ENCODE data around the gene ADIPOR2. TPM values are rescaled to one million over a fixed set of nuclear protein-coding genes. Genes with fewer than 3 reads are reported as not detected.

The ADIPOR2 gene
- polyA plus RNA-seq, 3 donors: 3.9 to 14.6 (median 6.2) TPM

- H3K9me3 Mint-ChIP-seq: peaks cover 0 to 3% (median 2%) of the 10 kb centered on the region in 7 donors
- no peak for TF ChIP-seq CTCF (IDR thresholded peaks at IDR 0.05)
- Histone ChIP-seq H3K4me1 (ENCODE audit: control insufficient read depth in 1 of 2, insufficient read depth in 2 of 2, low read length in 2 of 2) (peaks cover 48% of the 10 kb centered on the region in 2 donors), H3K79me2 (ENCODE audit: insufficient read depth, low read length) (no peaks in the 10 kb centered on the region), H3K27ac (ENCODE audit: low read depth in 1 of 2, low read length in 2 of 2) (no peak overlapping the region), H3K9ac (ENCODE audit: insufficient read depth, low read length, poor library complexity, severe bottlenecking) (no peak overlapping the region), H2AFZ (ENCODE audit: insufficient read depth, low read depth, low read length, poor library complexity, severe bottlenecking) (peak overlapping the region; percentile 31), H3K4me3 (replicated peaks in 1 of 3; ENCODE audit: low read depth in 2 of 3, low read length in 3 of 3) (no peak overlapping the region), H3K27me3 (ENCODE audit: control insufficient read depth in 2 of 2, insufficient read depth in 2 of 2, low read length in 2 of 2) (no peaks in the 10 kb centered on the region), H3K4me2 (replicated peaks; ENCODE audit: extremely low read depth, low read length, poor library complexity, severe bottlenecking) (no peak overlapping the region), H3K9me3 (replicated peaks in 1 of 2; ENCODE audit: control insufficient read depth in 1 of 2, insufficient read depth in 1 of 2, low read length in 2 of 2) (no peaks in the 10 kb centered on the region), H3K36me3 (replicated peaks in 1 of 2; ENCODE audit: control insufficient read depth in 1 of 2, insufficient read depth in 2 of 2, low read length in 2 of 2) (no peaks in the 10 kb centered on the region), H4K20me1 (ENCODE audit: insufficient read depth, low read length) (no peaks in the 10 kb centered on the region)
- peaks cover 0 to 1% of the 10 kb centered on the region in 2 donors for H3K36me3 Mint-ChIP-seq
- no peak overlapping the region for H3K27ac Mint-ChIP-seq
- WGBS (ENCODE audit: insufficient coverage): 80% methylated on average over 1 of the region's 2 CpGs
- peaks cover 49% of the 10 kb centered on the region for H3K4me1 Mint-ChIP-seq
- H3K27me3 Mint-ChIP-seq (ENCODE audit: low read depth in 3 of 3): peaks cover 0 to 2% (median 0%) of the 10 kb centered on the region in 3 donors
- DNase-seq: no peak
- intact Hi-C loops (cut with micrococcal nuclease): no loop called here
- H3K4me3 Mint-ChIP-seq: no peak overlapping the region
These were observed 25.5 kb upstream of the ADIPOR2 start for GRCh38 chr12:1665366-1665765.

- no peak overlapping the region for H2AFZ ChIP-seq (ENCODE audit: insufficient read depth, low read depth, low read length, poor library complexity, severe bottlenecking)
- no peak overlapping the region for H3K4me2 ChIP-seq (replicated peaks; ENCODE audit: extremely low read depth, low read length, poor library complexity, severe bottlenecking)
- no peaks in the 10 kb centered on the region for H3K9me3 ChIP-seq (replicated peaks in 1 of 2; ENCODE audit: control insufficient read depth in 1 of 2, insufficient read depth in 1 of 2, low read length in 2 of 2)
- no peak overlapping the region for H3K9ac ChIP-seq (ENCODE audit: insufficient read depth, low read length, poor library complexity, severe bottlenecking)
- no peak overlapping the region for H3K27ac ChIP-seq (ENCODE audit: low read depth in 1 of 2, low read length in 2 of 2)
- no peak overlapping the region for H3K4me3 ChIP-seq (replicated peaks in 1 of 3; ENCODE audit: low read depth in 2 of 3, low read length in 3 of 3)
- Mint-ChIP-seq H3K36me3 (peaks cover 0 to 1% of the 10 kb centered on the region in 2 donors), H3K27me3 (ENCODE audit: low read depth in 3 of 3) (peaks cover 0 to 2% (median 1%) of the 10 kb centered on the region in 3 donors), H3K4me3 (no peak overlapping the region), H3K9me3 (peaks cover 0 to 3% (median 2%) of the 10 kb centered on the region in 7 donors), H3K4me1 (peaks cover 47% of the 10 kb centered on the region), H3K27ac (no peak overlapping the region)
- intact Hi-C loops (cut with micrococcal nuclease): no loop called here
- no CpG with 5 or more reads among the region's 5 CpGs for WGBS (ENCODE audit: insufficient coverage)
- no peaks in the 10 kb centered on the region for H3K36me3 ChIP-seq (replicated peaks in 1 of 2; ENCODE audit: control insufficient read depth in 1 of 2, insufficient read depth in 2 of 2, low read length in 2 of 2)
- no peaks in the 10 kb centered on the region for H3K79me2 ChIP-seq (ENCODE audit: insufficient read depth, low read length)
- no peaks in the 10 kb centered on the region for H3K27me3 ChIP-seq (ENCODE audit: control insufficient read depth in 2 of 2, insufficient read depth in 2 of 2, low read length in 2 of 2)
- TF ChIP-seq CTCF (IDR thresholded peaks at IDR 0.05): no peak
- peaks cover 40 to 42% of the 10 kb centered on the region in 2 donors for H3K4me1 ChIP-seq (ENCODE audit: control insufficient read depth in 1 of 2, insufficient read depth in 2 of 2, low read length in 2 of 2)
- DNase-seq: no peak
- no peaks in the 10 kb centered on the region for H4K20me1 ChIP-seq (ENCODE audit: insufficient read depth, low read length)
These were observed 24.7 kb upstream of the ADIPOR2 start for GRCh38 chr12:1666215-1666614.
